ENCODE measurements around the gene ALOXE3.

Gene ALOXE3

DNA sequence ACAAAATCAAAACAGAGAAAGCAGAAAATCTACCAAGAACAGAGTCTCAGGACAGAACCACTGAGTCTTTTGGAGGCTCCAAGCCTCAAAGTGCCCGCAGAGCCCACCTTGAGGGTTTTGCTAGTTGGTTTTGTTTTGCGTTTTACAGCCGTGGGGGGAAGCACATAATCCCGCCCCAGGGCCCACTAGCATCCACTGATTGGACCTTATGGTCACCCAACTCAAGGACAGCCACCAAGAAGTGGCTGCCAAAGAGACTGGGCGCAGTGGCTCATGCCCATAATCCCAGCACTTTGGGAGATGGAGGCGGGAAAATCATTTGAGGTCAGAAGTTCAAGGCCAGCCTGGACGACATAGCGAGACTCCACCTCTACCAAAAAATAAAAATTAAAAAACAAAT, 69.6 kb downstream of the ALOXE3 start:
- TF ChIP-seq, protein P1, sequence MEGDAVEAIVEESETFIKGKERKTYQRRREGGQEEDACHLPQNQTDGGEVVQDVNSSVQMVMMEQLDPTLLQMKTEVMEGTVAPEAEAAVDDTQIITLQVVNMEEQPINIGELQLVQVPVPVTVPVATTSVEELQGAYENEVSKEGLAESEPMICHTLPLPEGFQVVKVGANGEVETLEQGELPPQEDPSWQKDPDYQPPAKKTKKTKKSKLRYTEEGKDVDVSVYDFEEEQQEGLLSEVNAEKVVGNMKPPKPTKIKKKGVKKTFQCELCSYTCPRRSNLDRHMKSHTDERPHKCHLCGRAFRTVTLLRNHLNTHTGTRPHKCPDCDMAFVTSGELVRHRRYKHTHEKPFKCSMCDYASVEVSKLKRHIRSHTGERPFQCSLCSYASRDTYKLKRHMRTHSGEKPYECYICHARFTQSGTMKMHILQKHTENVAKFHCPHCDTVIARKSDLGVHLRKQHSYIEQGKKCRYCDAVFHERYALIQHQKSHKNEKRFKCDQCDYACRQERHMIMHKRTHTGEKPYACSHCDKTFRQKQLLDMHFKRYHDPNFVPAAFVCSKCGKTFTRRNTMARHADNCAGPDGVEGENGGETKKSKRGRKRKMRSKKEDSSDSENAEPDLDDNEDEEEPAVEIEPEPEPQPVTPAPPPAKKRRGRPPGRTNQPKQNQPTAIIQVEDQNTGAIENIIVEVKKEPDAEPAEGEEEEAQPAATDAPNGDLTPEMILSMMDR (IDR thresholded peaks at IDR 0.05; ENCODE audit: low read depth, low read length) = no peak
- TF ChIP-seq MYC (IDR thresholded peaks at IDR 0.05; ENCODE audit: low read depth, low read length) = no peak
- no peak for TF ChIP-seq POLR2A (IDR thresholded peaks at IDR 0.05; ENCODE audit: extremely low read depth, insufficient read length)
- TF ChIP-seq, protein P2, sequence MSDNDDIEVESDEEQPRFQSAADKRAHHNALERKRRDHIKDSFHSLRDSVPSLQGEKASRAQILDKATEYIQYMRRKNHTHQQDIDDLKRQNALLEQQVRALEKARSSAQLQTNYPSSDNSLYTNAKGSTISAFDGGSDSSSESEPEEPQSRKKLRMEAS (IDR thresholded peaks at IDR 0.05; ENCODE audit: low read depth, low read length) = no peak
- H3K4me3 ChIP-seq (ENCODE audit: low read depth, low read length) = no peak overlapping the region
- no peak for DNase-seq (ENCODE audit: low read depth)

DNA sequence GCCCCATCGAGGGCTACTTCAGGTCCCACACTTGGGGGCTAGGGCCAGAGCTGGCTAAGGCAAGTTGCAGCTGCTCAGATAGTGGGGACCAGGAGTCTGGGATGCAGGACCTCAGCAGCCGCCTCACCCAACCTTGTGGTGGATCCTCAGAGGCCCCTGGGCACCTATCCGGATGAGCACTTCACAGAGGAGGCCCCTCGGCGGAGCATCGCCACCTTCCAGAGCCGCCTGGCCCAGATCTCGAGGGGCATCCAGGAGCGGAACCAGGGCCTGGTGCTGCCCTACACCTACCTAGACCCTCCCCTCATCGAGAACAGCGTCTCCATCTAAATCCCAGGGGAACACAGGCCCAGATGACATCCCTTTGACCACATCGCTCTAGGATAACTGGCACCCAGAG, 70.1 kb downstream of the ALOXE3 start:
- no peak for TF ChIP-seq POLR2A (IDR thresholded peaks at IDR 0.05; ENCODE audit: extremely low read depth, insufficient read length)
- H3K4me3 ChIP-seq (ENCODE audit: low read depth, low read length) = no peak overlapping the region
- no peak for DNase-seq (ENCODE audit: low read depth)

DNA sequence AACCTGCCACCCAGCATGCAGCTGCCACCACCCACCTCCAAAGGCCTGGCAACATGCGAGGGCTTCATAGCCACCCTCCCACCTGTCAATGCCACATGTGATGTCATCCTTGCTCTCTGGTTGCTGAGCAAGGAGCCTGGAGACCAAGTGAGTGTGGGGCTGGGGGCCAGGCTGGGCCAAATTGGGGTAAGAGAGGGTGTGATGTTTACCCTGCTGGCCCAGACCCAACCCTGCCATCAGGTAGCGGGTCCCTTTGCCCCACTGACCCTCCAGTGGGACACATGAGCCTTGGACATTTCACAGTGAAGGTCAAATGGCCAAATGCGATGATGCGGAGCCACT, 70.6 kb downstream of the ALOXE3 start:
- TF ChIP-seq, protein P1 (IDR thresholded peaks at IDR 0.05; ENCODE audit: low read depth, low read length) = no peak
- TF ChIP-seq, protein P2 (IDR thresholded peaks at IDR 0.05; ENCODE audit: low read depth, low read length) = no peak
- TF ChIP-seq POLR2A (IDR thresholded peaks at IDR 0.05; ENCODE audit: extremely low read depth, insufficient read length) (no peak), MYC (IDR thresholded peaks at IDR 0.05; ENCODE audit: low read depth, low read length) (no peak)
- H3K4me3 ChIP-seq (ENCODE audit: low read depth, low read length) = no peak overlapping the region
- no peak for DNase-seq (ENCODE audit: low read depth)

DNA sequence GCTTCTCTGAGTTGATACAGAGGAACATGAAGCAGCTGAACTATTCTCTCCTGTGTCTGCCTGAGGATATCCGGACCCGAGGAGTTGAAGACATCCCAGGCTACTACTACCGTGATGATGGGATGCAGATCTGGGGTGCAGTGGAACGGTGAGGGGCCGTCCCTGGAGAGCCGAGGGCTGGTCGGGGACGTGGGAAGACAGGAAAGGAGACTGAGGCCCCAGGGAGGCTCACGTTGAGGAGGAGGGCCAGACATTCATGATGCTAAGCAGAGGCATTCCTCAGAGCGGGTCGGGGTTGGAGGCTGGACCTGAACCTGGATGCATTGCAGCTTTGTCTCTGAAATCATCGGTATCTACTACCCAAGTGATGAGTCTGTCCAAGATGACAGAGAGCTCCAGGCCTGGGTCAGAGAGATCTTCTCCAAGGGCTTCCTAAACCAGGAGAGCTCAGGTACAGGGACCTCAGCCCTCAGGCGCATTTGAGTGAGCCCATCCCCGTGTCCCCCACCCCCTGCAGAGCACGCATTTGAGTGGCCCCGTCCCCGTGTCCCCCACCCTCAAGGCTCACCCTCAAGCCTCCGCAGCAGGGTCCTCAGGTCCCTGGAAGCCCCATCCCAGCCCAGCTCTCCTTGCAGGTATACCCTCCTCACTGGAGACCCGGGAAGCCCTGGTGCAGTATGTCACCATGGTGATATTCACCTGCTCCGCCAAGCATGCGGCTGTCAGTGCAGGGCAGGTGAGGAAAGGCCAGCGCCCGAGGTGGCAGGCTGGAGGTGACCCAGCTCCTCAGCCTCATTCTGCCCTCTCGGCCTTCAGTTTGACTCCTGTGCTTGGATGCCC, 71.2 kb downstream of the ALOXE3 start:
- no peak for DNase-seq (ENCODE audit: low read depth)
- H3K4me3 ChIP-seq (ENCODE audit: low read depth, low read length) = no peak overlapping the region
- TF ChIP-seq, protein P1 (IDR thresholded peaks at IDR 0.05; ENCODE audit: low read depth, low read length) = no peak
- no peak for TF ChIP-seq POLR2A (IDR thresholded peaks at IDR 0.05; ENCODE audit: extremely low read depth, insufficient read length)
- TF ChIP-seq, protein P2 (IDR thresholded peaks at IDR 0.05; ENCODE audit: low read depth, low read length) = no peak
- no peak for TF ChIP-seq MYC (IDR thresholded peaks at IDR 0.05; ENCODE audit: low read depth, low read length)

DNA sequence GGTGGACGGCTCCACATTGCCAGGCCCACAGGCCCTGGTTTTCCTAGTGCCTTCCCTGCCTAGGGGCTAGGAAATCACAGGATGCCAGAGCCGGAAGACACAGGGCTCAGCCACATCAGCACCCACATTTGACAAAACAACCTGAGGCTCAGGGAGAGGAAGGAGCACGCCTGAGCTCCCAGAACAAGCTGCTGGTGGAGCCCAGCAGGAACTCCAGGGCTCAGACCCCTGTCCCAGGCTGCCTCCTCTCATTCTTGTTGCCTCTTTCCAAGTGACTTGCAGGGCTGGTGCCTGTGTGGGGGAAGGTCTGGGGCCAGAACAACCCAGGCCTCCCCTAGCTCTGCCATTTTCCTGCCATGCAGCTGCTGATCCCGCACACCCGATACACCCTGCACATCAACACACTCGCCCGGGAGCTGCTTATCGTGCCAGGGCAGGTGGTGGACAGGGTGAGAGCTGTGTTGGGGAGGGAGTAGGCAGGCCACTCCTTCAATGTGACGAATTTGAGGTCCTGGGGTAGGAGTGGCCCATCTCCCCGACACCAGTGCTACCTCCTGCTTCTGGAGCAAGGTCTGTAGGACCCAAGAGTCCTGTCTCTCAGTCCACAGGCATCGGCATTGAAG, 71.9 kb downstream of the ALOXE3 start:
- no peak for TF ChIP-seq MYC (IDR thresholded peaks at IDR 0.05; ENCODE audit: low read depth, low read length)
- TF ChIP-seq POLR2A (IDR thresholded peaks at IDR 0.05; ENCODE audit: extremely low read depth, insufficient read length) = no peak
- TF ChIP-seq, protein P2 (IDR thresholded peaks at IDR 0.05; ENCODE audit: low read depth, low read length) = no peak
- TF ChIP-seq, protein P1 (IDR thresholded peaks at IDR 0.05; ENCODE audit: low read depth, low read length) = no peak
- DNase-seq (ENCODE audit: low read depth) = no peak
- H3K4me3 ChIP-seq (ENCODE audit: low read depth, low read length) = no peak overlapping the region
